ENCODE data around the gene ANKRD53. TPM values are rescaled to one million over a fixed set of nuclear protein-coding genes. Genes with fewer than 3 reads are reported as not detected.

The ANKRD53 gene
- polyA plus RNA-seq, 2 of the 4 experiments (the other 2 are of a cell fraction) = not detected

GRCh38 chr2:70983506-70984227 is 5.2 kb downstream of the ANKRD53 start:
- ChIA-PET POLR2A (no interaction called here), CTCF (interaction anchor here (0.6 to 11.6 kb wide), 16 partner anchors 8 to 985 kb away, joined by 3 to 171 read pairs (median 7); partner anchors contain the start of genes FIGLA and NAGK)
- no peak overlapping the region for H3K4me3 ChIP-seq
- no peak for DNase-seq (ENCODE audit: low read depth in 1 of 2, low spot score in 1 of 2)
- no peaks in the 10 kb centered on the region for H3K9me3 ChIP-seq
- no peak overlapping the region for H3K4me2 ChIP-seq
- H3K4me1 ChIP-seq = no peaks in the 10 kb centered on the region
- 92% methylated on average over 8 of the region's 8 CpGs for WGBS (ENCODE audit: missing lambda C conversion rate)
- H3K27ac ChIP-seq = no peak overlapping the region
- TF ChIP-seq CHD4 (IDR thresholded peaks at IDR 0.05; ENCODE audit: borderline replicate concordance) = no peak
- no peak for TF ChIP-seq ESRRA (IDR thresholded peaks at IDR 0.05; ENCODE audit: borderline replicate concordance, low read length)
- TF ChIP-seq RFX5 (IDR thresholded peaks at IDR 0.05) = no peak
- no peak for TF ChIP-seq HOXB13 (CRISPR knock-in tag; IDR thresholded peaks at IDR 0.05; ENCODE audit: low read depth)
- TF ChIP-seq ZSCAN20 (CRISPR knock-in tag; IDR thresholded peaks at IDR 0.05) = no peak
- no peak for TF ChIP-seq NR3C1 (IDR thresholded peaks at IDR 0.05)
- no peak for TF ChIP-seq ZC3H11A (IDR thresholded peaks at IDR 0.05)
- no peak for TF ChIP-seq ZFP36 (IDR thresholded peaks at IDR 0.05; ENCODE audit: borderline replicate concordance, partially characterized antibody)
- no peak for TF ChIP-seq JUN (IDR thresholded peaks at IDR 0.05)
- no peak for TF ChIP-seq JUNB (IDR thresholded peaks at IDR 0.05)
- TF ChIP-seq EHF (CRISPR knock-in tag; IDR thresholded peaks at IDR 0.05) = no peak
- no peak for FAIRE-seq
- ATAC-seq = no peak

GRCh38 chr2:70984228-70984575 is 5.8 kb downstream of the ANKRD53 start:
- no peak for ATAC-seq
- H3K9me3 ChIP-seq = no peaks in the 10 kb centered on the region
- no peak overlapping the region for H3K27ac ChIP-seq
- DNase-seq (ENCODE audit: low read depth in 1 of 2, low spot score in 1 of 2) = no peak
- 94% methylated on average over 3 of the region's 3 CpGs for WGBS (ENCODE audit: missing lambda C conversion rate)
- ChIA-PET CTCF (interaction anchor here (0.7 to 10.9 kb wide), 17 partner anchors 9 to 680 kb away, joined by 3 to 171 read pairs (median 5); partner anchors contain the start of gene FIGLA), POLR2A (no interaction called here)
- no peak for TF ChIP-seq CBX2 (IDR thresholded peaks at IDR 0.05; ENCODE audit: borderline replicate concordance, low read depth)
- TF ChIP-seq MAX (IDR thresholded peaks at IDR 0.05) = no peak
- no peak for TF ChIP-seq CEBPB (IDR thresholded peaks at IDR 0.05)
- TF ChIP-seq TP53 (CRISPR knock-in tag; IDR thresholded peaks at IDR 0.05) = no peak
- TF ChIP-seq FOXS1 (CRISPR knock-in tag; IDR thresholded peaks at IDR 0.05) = no peak
- H3K4me1 ChIP-seq = no peaks in the 10 kb centered on the region
- no peak overlapping the region for H3K4me2 ChIP-seq
- no peak overlapping the region for H3K4me3 ChIP-seq
- no peak for FAIRE-seq

DNA sequence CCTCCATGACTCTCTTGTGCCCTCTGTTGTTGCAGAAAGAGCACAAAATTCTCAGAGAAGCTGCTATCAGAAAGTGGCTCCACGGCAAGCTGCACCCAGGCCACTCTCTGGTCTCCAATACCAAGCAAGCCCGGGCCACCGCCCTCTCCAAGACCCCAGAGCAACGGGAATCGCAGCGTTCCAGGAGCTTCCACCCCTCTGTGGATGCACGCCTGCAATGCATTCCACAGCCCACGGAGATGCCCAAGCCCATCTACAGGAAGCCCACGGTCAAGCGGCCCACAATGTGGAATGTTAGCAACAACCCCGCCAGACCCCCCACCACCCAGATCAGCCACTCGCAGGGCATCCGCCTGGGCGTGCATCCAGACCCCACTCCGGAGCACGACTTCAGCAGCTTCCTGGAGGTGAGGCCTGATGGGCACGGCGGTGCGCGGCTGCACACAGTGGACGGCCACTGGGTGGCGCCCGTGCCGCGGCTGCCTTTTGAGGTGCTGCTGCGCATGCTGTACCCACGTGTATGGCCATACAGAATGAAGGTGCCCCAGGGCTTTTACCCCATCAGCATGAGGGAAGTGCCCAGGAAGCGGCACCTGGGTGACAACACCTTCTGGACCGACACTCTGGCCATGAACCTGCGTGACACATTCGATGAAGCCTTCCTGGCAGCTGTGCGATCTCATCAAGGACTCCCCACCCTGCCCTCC is 6.3 kb downstream of the ANKRD53 start:
- WGBS (ENCODE audit: missing lambda C conversion rate) = 58% methylated on average over 30 of the region's 32 CpGs

More for the DNA sequence above, 6.3 kb downstream of the ANKRD53 start:
- ChIA-PET CTCF (interaction anchor here (0.7 to 10.9 kb wide), 20 partner anchors 8 to 681 kb away, joined by 3 to 171 read pairs (median 4); partner anchors contain the start of gene FIGLA), POLR2A (no interaction called here)
- peak; percentile 87 to 98 for ATAC-seq
- FAIRE-seq = no peak
- Histone ChIP-seq H3K4me2 (no peak overlapping the region), H3K27ac (no peak overlapping the region), H3K4me3 (no peak overlapping the region), H3K9me3 (no peaks in the 10 kb centered on the region), H3K4me1 (no peaks in the 10 kb centered on the region)
- peak; percentile 67 to 79 for DNase-seq (ENCODE audit: low read depth in 1 of 2, low spot score in 1 of 2)
- TF ChIP-seq, protein P1, sequence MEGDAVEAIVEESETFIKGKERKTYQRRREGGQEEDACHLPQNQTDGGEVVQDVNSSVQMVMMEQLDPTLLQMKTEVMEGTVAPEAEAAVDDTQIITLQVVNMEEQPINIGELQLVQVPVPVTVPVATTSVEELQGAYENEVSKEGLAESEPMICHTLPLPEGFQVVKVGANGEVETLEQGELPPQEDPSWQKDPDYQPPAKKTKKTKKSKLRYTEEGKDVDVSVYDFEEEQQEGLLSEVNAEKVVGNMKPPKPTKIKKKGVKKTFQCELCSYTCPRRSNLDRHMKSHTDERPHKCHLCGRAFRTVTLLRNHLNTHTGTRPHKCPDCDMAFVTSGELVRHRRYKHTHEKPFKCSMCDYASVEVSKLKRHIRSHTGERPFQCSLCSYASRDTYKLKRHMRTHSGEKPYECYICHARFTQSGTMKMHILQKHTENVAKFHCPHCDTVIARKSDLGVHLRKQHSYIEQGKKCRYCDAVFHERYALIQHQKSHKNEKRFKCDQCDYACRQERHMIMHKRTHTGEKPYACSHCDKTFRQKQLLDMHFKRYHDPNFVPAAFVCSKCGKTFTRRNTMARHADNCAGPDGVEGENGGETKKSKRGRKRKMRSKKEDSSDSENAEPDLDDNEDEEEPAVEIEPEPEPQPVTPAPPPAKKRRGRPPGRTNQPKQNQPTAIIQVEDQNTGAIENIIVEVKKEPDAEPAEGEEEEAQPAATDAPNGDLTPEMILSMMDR (IDR thresholded peaks at IDR 0.05) = peak; percentile 67
- peak in 1 of 2 experiments; percentile 20; a peak in 1 of 5 replicates for TF ChIP-seq RAD21 (conservative IDR thresholded peaks at IDR 0.05 in 1 of 2, IDR thresholded peaks at IDR 0.05 in 1 of 2)
- no peak for TF ChIP-seq BHLHE40 (IDR thresholded peaks at IDR 0.05; ENCODE audit: low read depth, low read length)
- no peak for TF ChIP-seq KDM5A (IDR thresholded peaks at IDR 0.05)
- no peak for TF ChIP-seq ATOH8 (CRISPR knock-in tag; IDR thresholded peaks at IDR 0.05; ENCODE audit: low read depth)
- TF ChIP-seq MAX (IDR thresholded peaks at IDR 0.05) = peak; percentile 80
- TF ChIP-seq JUNB (IDR thresholded peaks at IDR 0.05) = no peak
